ENCODE measurements around the gene ANO2. TPM values are rescaled to one million over a fixed set of nuclear protein-coding genes. Genes with fewer than 3 reads are reported as not detected.

ANO2 gene
- total RNA-seq, 1 donor from 2014 or later: 0.13 TPM

DNA sequence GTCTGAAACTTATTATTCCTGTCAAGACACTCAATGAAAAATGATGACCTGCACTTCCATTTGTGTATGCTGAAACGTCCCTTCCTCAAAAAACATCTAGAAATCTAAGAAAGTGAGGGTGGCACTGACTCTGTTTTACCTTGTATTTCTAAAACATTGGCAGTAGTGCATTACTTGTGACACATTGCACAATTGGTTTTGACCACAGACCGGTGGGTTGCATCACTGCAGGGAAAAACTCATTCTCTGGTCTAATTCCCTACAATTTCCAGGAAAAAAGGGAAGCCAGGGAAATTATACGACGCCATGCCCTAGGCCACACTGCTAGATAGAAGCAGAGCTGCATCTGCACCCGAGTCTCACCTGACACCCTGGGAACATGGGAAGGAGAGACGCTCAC, 356.5 kb downstream of the ANO2 start:
- peak; percentile 30 for ATAC-seq

DNA sequence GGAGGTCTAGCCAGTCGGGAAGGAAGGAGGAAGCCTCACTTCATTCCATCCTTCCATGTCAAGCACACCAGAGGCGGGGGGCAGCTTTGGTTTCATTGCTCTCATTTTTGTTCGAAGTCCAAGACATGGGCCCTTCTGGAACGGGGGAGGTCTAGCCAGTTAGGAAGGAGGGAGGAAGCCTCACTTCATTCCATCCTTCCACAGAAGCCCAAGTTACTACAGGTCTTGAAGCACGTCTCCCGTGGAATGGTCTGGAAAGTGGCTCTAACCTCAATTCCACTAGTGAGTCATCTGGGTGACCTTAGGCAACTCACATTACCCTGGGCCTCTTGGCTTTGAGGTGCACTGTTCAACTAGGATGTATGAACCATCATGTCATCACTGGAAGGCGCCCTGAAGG, 356.9 kb downstream of the ANO2 start:
- ATAC-seq: no peak
- DNase-seq (ENCODE audit: low spot score): no peak

More for the DNA sequence above, 356.5 kb downstream of the ANO2 start:
- DNase-seq (ENCODE audit: low spot score): no peak

- no peak for ATAC-seq
- no peak for DNase-seq (ENCODE audit: low spot score)
Measured at GRCh38 chr12:5587711-5588121, 357.3 kb downstream of the ANO2 start.

DNA sequence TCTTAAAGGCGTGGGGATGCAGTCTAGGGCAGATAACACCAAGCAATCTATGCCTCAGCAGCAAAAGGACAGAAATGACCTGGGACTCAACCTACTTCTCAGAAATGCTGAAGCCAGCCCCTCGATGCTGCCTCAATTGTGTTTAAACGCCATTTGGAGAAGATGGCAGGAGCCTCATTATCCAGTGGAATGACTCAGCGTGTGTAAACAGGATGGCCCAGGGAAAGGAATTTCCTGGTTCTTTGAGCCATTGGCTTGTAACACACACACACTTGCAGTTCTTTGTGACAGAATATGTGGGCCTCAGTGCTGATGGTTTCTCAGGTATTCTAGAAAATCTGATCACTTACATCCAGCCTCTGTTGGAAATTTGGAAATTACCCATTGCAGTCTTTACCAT, 358.9 kb downstream of the ANO2 start:
- DNase-seq (ENCODE audit: low spot score) (no peak), ATAC-seq (no peak)

GRCh38 chr12:5585178-5585577, 359.9 kb downstream of the ANO2 start:
- ATAC-seq (no peak), DNase-seq (ENCODE audit: low spot score) (no peak)

DNA sequence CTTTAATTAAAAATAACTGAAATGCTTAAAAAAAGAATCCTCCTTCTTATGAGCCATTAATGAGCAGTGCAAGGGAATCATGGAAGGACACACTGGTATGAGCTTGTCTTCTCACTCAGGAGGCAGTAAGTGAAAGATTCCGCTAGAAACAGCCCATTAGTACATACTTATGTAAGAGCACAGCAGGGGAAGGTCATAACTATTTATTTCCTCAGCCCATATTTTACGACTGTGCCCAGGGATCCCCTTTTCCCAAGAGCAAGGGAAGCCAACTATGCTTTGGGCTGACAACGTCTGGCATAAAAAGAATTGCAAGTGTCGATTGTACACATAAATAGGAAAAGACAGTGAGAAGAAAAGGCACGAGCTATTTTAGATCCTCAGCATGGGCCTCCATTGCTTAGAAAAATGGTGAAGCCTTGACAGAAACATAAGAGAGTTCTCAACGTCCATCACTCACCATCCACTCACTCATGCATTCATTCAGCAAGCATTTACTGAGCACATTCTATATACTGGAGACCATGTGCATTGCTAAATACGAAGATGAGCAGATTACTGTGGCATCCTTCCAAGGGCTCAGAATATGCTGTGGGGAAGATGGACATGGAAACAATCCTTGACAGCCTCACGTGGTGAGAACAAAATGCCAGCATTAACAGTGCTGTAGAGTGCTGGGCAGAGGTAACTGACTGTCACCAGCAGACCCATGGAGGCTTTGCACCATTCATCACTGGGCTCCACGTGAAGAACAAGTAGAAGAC, 360.5 kb downstream of the ANO2 start:
- no peak for ATAC-seq
- DNase-seq (ENCODE audit: low spot score): no peak

- ATAC-seq (no peak), DNase-seq (ENCODE audit: low spot score) (no peak)
Measured at GRCh38 chr12:5582541-5582940, 362.5 kb downstream of the ANO2 start.

GRCh38 chr12:5582018-5582417, 363.0 kb downstream of the ANO2 start:
- ATAC-seq (no peak), DNase-seq (ENCODE audit: low spot score) (no peak)

GRCh38 chr12:5581616-5582015, 363.4 kb downstream of the ANO2 start:
- no peak for ATAC-seq
- DNase-seq (ENCODE audit: low spot score): no peak

- ATAC-seq: no peak
Measured at GRCh38 chr12:5581019-5581418, 364.0 kb downstream of the ANO2 start.

GRCh38 chr12:5578775-5579174, 366.3 kb downstream of the ANO2 start:
- DNase-seq (ENCODE audit: low spot score): no peak
- no peak for ATAC-seq

More at GRCh38 chr12:5581019-5581418, 364.0 kb downstream of the ANO2 start:
- no peak for DNase-seq (ENCODE audit: low spot score)

GRCh38 chr12:5577741-5578140, 367.3 kb downstream of the ANO2 start:
- DNase-seq (ENCODE audit: low spot score) (no peak), ATAC-seq (no peak)

- ATAC-seq (no peak), DNase-seq (ENCODE audit: low spot score) (no peak)
Measured at GRCh38 chr12:5577211-5577612, 367.8 kb downstream of the ANO2 start.

DNA sequence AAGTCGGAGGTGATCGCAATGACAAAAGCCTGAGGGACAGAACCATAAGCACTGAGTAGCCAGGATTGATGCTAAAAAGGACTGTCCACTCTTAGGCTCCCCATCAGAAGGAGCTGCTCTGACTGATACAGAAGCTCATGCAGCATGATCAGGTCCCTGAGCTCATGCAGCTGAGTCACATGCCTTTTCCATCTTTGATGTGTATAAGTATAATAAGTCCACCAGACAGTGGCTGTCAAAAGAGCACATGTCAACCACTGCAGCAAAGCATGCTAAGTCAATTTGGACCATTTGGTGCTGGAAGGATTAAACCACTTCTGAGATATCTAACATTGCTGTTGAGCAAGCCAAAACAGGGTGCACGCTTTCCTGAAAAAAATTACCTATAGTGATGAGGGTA, 369.1 kb downstream of the ANO2 start:
- no peak for ATAC-seq
- DNase-seq (ENCODE audit: low spot score): no peak

GRCh38 chr12:5575232-5575631, 369.8 kb downstream of the ANO2 start:
- DNase-seq (ENCODE audit: low spot score) (no peak), ATAC-seq (no peak)

- ATAC-seq: no peak
- DNase-seq (ENCODE audit: low spot score): no peak
Measured at GRCh38 chr12:5573390-5573789, 371.7 kb downstream of the ANO2 start.

- ATAC-seq (no peak), DNase-seq (ENCODE audit: low spot score) (no peak)
Measured at GRCh38 chr12:5571115-5571514, 373.9 kb downstream of the ANO2 start.

- no peak for ATAC-seq
- no peak for DNase-seq (ENCODE audit: low spot score)
Measured at GRCh38 chr12:5570416-5570815, 374.6 kb downstream of the ANO2 start.

DNA sequence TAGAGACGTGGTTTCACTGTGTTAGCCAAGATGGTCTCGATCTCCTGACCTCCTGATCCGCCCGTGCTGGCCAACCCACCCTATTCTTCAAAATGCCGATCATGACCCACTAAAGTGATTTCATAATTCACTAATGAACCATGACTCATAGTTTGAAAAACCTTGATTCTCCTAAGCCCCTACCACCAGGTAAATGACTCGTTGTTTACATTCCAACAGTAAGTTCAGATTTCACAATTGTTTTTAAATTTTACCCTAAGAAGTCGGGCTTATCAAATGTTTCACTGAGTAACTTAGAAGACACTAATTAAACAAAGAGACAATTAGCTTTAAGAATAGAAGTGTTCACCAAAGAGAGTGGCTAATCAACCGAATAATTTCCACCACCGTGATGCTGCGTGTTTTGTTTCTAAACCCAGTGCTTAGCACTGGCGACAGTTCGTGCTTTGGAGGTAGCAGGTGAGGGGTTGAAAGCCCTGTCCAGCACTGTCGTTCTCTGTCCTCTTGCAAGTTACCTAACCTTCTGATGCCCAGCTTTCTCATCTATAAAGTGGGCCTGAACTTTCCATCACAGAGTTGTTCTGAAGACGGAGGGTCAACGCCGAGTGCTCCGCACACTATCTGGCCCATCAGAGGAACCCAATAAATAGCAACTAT, 376.6 kb downstream of the ANO2 start:
- ATAC-seq (no peak), DNase-seq (ENCODE audit: low spot score) (no peak)

DNA sequence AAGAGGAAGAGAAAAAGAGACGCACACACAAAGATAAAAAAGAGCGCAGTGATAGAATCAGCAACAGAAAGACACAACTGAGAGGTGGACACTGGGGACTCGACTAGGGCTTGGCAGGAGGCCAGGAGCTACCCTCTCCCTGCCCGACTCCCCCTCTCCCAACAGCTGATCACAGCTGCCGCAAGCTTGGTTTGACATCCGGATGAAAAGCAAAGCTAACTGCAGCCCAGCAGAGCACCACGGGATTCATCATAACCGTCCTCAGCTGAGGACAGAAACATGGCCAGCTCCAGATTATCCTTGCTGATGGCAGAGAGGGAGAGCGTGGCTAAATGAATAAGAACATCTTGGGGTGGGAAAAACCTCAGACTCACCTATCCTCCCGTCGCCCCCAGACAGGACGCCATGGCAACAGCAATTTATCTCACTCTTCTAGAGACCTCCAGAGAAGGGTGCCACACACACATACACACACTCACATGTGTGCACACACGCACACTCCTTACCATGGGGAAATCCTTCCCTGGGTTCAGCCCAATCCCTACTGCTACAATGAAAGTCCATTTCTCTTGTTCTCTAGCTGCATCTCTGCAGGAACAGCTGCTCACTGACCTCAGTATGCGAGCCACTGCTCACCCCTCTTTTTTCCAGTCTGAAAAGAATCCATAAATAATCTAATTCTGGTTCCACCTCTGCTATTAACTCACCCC, 377.9 kb downstream of the ANO2 start:
- ATAC-seq (no peak), DNase-seq (ENCODE audit: low spot score) (no peak)

- DNase-seq (ENCODE audit: low spot score) (no peak), ATAC-seq (no peak)
Measured at GRCh38 chr12:5565933-5566599, 379.0 kb downstream of the ANO2 start.

All from left lobe of liver (tissue), 2 donors.